Stimulated activated CD8-positive, alpha-beta memory T cell treated with anti-CD3 and anti-CD28 coated beads, Interleukin-7, amount 100 ng/mL, for 4 hours (primary cell): ENCODE measurements around the gene RNASEH1.
"Not testable (repeated sequence)": the region's sequence is repeated elsewhere in the genome, so short reads cannot be mapped to it uniquely, and the experiment has no call there.

ENCODE experiments used
- DNase-seq, 2 donors: peaks; one replicate each; pipeline ENCODE4 v3.0.0-alpha.2; 2020; ENCODE audit warnings: low read depth in 2 of 2

The RNASEH1 gene

GRCh38 chr2:3594493-3595281, 36.6 kb upstream of the RNASEH1 start, which contains the start of gene COLEC11:
TSS of gene COLEC11 (plus strand) at chr2:3595112. CDS start at chr2:3604341, 9,229 bp downstream.
- DNase-seq, result no peak

- DNase-seq, result no peak
These were observed 31.0 kb upstream of the RNASEH1 start for GRCh38 chr2:3589086-3589485.

DNA sequence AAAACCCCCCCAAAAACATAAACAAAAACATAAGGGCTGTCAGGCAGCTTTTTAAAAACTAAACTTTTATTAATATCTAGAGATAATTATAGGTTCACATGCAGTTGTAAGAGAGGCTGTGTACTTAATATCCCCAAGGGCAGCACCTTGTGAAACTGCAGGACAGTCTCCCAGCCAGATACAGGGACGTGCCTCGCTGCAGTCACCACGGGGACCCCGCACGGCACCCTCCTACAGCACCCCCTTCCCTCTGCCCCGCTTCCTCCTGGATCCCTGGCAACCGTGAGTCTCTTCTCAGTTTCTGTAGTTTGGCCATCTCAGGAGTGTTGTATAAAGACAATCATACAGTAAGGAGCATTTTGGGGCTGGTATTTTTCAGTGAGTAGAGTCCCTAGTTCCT, 30.0 kb upstream of the RNASEH1 start:
- no peak for DNase-seq

DNA sequence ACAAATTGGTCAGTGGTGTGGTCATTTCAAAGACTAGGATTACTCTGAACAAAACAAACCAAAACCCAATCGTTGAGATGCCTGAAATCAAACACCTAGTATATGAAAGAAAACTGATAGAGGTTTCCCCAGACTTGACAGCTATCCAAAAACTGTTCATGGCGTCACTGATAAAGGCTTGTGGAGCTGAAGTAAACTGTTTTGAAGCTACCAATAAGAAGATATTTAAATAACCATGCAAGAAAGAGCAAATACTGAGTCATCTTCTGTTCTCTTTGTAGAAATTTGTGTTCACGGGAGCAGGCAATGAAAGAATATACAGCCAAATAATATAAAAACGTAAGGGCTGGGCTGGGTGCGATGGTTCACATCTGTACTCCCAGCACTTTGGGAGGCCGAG, 29.3 kb upstream of the RNASEH1 start:
- DNase-seq, result no peak

GRCh38 chr2:3587021-3587420, 28.9 kb upstream of the RNASEH1 start:
- DNase-seq, result no peak

DNA sequence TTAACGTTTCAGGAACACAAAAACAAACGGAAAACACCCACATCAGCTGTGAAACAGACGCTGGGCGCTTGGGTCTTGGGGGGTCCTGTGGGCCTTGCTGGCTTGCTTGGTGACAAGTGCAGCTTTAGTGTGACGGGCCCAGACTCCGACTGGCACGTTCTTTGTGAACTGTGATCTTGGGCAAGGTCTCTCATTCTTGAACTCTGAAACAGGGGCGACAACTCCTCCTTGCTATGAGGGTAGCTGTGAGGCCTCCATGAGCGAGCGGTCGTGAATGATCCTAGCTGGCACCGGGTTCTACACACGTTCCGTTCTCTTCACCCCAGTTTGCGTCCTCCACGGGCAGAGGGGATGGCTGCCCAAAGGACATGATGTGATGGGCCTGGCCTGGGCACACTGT, 28.1 kb upstream of the RNASEH1 start:
- DNase-seq, result no peak

DNA sequence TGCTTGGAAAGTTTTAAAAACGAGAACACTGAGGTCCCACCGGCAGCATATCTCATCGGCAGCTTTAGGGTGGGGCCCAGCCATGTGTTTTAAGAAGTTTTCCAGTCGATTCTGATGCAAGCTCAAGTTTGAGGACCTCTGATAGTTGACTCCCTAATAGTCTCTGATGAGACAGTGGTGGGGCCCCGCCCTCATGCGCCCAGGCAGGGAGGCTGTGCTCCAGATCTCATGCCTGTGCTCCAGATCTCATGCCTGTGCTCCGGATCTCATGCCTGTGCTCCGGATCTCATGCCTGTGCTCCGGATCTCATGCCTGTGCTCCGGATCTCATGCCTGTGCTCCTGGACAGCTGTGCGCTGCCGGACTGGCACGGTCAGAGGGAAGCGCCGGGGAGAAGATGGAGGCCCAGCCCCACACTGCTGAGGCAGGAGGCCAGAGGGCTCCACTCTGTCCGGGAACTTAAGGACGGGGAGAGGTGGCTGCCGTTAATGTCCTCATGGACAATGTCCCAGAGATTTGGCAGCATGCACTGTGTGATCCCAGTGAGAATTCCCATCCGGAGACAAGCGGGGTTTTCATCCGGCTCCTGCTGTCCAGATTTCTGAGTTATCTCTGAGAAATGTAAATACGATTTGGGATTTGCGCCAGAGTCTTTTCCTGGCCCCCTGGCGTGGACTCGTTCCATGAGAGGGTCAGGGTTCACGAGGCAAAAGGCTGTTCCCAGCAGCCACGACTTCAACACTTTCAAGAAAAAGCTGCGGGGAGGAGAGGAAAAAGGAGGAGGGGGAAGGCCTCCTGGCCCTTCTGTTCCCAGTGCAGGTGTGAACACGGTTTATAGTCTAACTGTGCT, 27.4 kb upstream of the RNASEH1 start:
- DNase-seq, result no peak

DNA sequence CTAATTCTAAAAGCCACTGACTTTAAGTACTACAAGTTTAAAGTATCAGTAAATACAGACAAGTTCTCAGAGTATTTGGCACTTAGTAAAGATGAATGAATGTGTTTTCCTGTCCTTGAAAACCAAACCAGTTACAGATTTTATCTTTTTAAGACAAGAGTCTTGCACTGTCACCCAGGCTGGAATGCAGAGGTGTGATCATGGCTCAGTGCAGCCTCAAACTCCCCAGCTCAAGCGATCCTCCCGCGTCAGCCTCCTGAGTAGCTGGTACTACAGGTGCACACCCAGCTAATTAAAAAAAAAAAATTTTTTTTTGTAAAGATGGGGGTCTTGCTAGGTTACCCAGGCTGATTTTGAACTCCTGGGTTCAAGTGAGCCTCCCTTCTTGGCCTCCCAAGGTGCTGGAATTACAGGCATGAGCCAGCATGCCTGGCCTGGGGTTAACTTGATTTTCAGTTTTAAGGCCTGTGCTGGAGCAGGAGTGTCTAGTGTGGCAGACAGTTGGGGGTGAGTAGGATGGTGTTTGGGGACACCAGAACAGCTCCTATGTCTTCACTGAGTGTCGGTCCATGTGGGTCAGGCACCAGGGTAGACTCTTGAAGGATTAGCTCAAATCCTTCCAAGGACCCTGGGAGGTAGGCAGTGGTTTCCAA, 26.6 kb upstream of the RNASEH1 start:
- DNase-seq, result no peak

DNA sequence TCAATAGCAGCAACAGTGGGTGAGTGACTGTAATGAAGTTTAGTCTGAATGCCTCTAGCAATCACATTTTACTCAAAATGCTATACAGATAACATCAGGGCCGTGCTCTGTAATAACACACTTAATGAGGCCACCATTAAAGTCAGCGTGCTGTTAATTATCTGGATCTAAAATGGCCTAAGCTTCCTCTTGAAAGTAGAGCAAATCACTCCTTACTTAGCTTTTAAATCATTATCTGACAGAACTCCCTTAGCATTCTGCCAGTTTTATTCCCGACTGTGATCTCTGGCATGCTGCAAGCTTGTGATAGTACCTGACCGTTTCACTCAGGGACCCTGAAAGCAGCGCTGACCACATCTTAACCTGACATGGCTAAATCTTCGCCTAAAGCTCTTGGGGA, 25.9 kb upstream of the RNASEH1 start:
- no peak for DNase-seq

GRCh38 chr2:3581367-3582262, 23.5 kb upstream of the RNASEH1 start:
- no peak for DNase-seq

GRCh38 chr2:3580449-3580848, 22.3 kb upstream of the RNASEH1 start:
- DNase-seq, result no peak

DNA sequence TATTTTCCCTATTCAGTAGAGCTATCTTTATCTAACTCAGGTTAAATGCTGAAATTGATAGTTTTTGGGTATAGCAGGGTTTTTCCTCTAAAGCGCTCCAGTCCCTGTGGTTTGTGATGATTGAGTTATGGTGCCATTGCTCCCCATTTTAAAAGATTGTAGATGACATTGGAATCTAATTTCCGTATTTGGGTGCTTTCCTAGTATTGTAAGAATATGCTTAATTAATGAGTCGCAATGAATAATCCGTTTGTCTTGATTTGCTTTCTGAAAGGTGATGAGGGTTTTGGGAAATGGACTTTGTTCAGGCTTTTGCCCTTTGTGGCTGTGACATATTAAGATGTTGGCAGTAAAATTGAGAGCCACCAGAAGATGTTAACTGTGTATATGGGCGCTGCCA, 20.9 kb upstream of the RNASEH1 start:
- DNase-seq, result no peak

DNA sequence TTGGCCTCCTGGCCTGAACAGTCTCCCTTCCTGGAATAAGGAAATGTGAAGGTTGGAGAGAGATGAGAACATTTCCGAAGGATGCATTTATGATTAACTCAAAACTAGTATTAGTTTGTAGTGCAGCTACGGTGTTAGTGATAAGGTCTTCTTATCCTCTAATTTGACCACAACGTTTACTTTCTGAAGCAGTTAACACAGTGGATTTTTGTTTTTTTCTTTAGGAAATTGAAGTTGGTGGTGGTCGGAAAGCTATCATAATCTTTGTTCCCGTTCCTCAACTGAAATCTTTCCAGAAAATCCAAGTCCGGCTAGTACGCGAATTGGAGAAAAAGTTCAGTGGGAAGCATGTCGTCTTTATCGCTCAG, 18.1 kb upstream of the RNASEH1 start:
- not testable (repeated sequence) for DNase-seq

- DNase-seq, result peak in 1 of 2 donors; percentile 15
These were observed 17.6 kb upstream of the RNASEH1 start for GRCh38 chr2:3575534-3576262.

DNA sequence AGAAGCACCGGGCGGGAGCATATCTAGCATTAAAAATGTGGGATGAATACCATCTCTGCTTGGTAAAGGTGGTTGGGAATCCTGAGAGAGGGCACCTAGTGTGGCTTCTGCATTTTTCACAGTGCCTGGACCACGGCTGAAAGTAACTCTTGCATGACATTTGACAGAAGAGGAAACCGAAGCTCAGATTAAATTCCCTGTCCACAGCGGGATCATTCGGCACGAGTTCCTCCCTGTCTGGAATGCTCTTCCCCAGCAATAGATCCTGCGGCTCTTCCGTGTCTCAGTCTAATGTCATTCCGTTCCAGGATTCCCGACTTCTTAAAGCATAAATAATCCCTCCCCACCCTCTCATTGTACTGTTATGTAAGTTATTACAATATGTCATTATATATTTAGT, 16.0 kb upstream of the RNASEH1 start:
- DNase-seq, result no peak

DNA sequence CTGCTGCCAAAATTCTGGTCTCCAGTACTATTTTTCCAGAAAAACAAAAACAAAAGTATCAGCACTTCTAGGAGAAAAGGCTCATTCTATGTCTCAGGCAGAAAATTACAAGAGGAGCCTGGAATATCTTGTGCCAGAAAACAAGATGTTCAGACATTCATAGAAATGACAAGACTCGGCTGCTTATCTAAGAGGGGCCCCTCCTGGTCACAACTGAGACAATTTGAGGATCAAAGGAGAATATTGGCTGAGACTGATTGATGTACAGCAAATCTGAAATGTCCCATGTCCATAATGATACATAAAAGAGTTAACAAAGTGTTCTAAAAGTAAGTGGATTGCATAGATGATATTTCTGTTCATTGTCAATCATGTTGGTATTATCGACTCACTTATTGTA, 14.5 kb upstream of the RNASEH1 start:
- no peak for DNase-seq

DNA sequence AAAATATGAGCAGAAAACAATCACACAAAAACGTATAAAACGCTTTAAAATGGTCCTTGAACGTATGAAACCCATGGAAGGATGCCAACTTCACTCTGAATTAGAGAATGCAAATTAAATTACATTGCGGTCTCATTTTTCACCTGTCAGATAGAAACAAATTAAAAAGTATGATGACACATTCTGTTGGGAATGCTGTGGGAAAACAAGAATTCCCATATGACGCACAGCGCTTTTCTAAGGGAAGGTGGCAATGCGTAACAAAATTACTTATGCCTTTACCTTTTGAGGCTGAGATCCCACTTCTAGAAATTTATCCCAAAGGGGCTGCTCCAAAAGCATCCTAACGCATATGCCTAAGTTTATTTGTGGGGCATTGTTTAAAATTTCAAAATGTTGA, 13.2 kb upstream of the RNASEH1 start:
- DNase-seq, result no peak

GRCh38 chr2:3569656-3570055, 11.5 kb upstream of the RNASEH1 start:
- DNase-seq, result not testable (repeated sequence)

DNA sequence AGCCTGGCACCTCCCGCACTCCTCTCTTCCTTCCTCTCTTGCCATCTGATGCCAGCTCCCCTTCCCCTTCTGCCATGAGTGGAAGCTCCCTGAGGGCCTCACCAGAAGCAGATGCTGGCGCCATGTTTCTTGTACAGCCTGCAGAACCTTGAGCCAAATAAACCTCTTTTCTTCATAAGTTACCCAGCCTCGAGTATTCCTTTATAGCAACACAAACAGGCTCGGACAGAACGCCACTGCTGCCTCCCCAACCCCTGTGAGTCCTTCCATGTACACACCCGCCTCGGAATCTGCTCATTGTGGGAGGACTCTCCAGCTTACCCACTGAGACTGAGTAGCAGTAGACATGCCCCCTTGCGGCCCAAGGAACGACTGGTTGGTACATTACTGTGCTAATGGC, 8.7 kb upstream of the RNASEH1 start:
- no peak for DNase-seq

DNA sequence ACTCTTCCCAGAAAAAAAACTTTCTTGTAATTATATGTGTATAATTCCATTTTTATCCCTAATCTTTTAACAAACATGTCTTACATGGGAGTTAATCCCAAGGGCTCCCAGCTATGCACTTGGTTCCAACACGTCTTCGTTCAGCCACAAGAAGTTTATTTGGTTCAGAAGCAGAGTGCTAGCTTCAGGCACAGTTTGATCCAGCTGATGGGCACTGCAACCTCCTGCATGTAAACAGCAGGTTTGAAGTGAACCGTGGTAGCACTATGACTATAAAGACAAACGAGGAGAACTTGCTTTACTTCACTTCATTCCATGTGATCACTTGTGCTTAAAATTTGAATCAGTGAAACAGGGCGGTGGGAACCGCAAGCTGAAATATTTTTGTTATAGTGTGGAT, 7.0 kb upstream of the RNASEH1 start:
- no peak for DNase-seq

- DNase-seq, result no peak
These were observed 5.4 kb upstream of the RNASEH1 start for GRCh38 chr2:3563521-3563976.
